ENCODE data around the gene PCNX1. TPM values are rescaled to one million over a fixed set of nuclear protein-coding genes. Genes with fewer than 3 reads are reported as not detected.

Gene PCNX1
- total and polyA plus RNA-seq, 9 of the 15 experiments (the other 6 are each of a cell fraction or from before 2014, with no cell fraction given), result 0.30 to 4.5 (median 2.3) TPM

DNA sequence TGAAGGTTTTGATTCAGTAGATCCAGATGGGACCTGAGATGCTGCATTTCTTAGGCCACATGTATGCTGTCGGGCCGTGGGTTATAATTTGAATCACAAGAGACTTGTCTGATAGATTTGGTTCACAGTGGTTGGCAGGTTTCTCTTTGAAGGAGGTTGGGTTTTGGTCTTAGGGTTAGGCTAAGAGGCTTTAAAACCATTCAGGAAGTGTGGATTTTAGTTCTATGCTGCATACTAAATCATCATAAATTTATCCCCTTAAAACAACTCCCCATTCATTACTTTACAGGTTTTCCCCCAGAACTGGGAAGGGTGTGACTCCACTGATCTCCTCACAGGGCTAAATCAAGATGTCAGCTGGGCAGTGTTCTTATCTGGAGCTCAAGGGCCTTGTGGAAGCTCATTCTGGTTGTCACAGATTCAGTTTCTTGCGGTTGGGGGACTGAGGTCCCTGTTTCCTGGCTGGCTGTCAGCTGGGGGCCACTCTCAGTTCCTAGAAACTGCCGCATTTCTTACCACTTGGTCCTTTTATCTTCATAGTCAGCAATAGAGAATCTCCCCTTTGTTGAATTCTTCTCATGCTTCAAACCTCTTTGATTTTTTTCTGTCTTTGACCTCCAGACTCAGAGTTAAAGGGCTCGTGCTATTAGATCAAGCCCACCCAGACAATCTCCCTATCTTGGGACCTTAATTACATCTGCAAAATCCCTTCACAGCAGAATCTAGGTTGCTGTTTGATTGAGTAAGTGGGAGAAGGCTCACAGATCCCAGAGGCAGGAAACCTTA, 20.6 kb upstream of the PCNX1 start (continued):
- TF ChIP-seq C11orf30 (IDR thresholded peaks at IDR 0.05; ENCODE audit: low read depth), result no peak
- TF ChIP-seq SAFB (IDR thresholded peaks at IDR 0.05; ENCODE audit: borderline replicate concordance, low read depth, low read length), result no peak
- no peak for TF ChIP-seq ZBTB1 (CRISPR knock-in tag; IDR thresholded peaks at IDR 0.05; ENCODE audit: borderline replicate concordance, low read depth)
- TF ChIP-seq, protein P1, sequence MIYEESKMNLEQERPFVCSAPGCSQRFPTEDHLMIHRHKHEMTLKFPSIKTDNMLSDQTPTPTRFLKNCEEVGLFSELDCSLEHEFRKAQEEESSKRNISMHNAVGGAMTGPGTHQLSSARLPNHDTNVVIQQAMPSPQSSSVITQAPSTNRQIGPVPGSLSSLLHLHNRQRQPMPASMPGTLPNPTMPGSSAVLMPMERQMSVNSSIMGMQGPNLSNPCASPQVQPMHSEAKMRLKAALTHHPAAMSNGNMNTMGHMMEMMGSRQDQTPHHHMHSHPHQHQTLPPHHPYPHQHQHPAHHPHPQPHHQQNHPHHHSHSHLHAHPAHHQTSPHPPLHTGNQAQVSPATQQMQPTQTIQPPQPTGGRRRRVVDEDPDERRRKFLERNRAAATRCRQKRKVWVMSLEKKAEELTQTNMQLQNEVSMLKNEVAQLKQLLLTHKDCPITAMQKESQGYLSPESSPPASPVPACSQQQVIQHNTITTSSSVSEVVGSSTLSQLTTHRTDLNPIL (CRISPR knock-in tag; IDR thresholded peaks at IDR 0.05), result no peak
- TF ChIP-seq TBL1XR1 (IDR thresholded peaks at IDR 0.05; ENCODE audit: low read length in 2 of 2), result no peak; a peak in 1 of 4 replicates
- TF ChIP-seq CHD2 (IDR thresholded peaks at IDR 0.05; ENCODE audit: low read depth, low read length), result no peak
- TF ChIP-seq SMAD4 (CRISPR knock-in tag; conservative IDR thresholded peaks at IDR 0.05), result peak; percentile 90
- TF ChIP-seq ZNF444 (CRISPR knock-in tag; IDR thresholded peaks at IDR 0.05), result 0 out of 2 replicates have a peak, but pooled peaks have one; percentile 58
- TF ChIP-seq, protein P2, sequence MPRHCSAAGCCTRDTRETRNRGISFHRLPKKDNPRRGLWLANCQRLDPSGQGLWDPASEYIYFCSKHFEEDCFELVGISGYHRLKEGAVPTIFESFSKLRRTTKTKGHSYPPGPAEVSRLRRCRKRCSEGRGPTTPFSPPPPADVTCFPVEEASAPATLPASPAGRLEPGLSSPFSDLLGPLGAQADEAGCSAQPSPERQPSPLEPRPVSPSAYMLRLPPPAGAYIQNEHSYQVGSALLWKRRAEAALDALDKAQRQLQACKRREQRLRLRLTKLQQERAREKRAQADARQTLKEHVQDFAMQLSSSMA (CRISPR knock-in tag; IDR thresholded peaks at IDR 0.05), result no peak
- TF ChIP-seq, protein P3, sequence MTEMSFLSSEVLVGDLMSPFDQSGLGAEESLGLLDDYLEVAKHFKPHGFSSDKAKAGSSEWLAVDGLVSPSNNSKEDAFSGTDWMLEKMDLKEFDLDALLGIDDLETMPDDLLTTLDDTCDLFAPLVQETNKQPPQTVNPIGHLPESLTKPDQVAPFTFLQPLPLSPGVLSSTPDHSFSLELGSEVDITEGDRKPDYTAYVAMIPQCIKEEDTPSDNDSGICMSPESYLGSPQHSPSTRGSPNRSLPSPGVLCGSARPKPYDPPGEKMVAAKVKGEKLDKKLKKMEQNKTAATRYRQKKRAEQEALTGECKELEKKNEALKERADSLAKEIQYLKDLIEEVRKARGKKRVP (CRISPR knock-in tag; IDR thresholded peaks at IDR 0.05), result no peak
- no peak for TF ChIP-seq THRAP3 (IDR thresholded peaks at IDR 0.05; ENCODE audit: borderline replicate concordance)
- TF ChIP-seq ZNF583 (CRISPR knock-in tag; IDR thresholded peaks at IDR 0.05), result no peak
- peak; percentile 66; the same call in 1 of the 2 replicates for TF ChIP-seq DMBX1 (CRISPR knock-in tag; IDR thresholded peaks at IDR 0.05; ENCODE audit: borderline replicate concordance)
- peak; percentile 71; the same call in 1 of the 2 replicates for TF ChIP-seq FOXM1 (IDR thresholded peaks at IDR 0.05; ENCODE audit: low read depth)
- no peak for TF ChIP-seq FOXM1 (CRISPR knock-in tag; IDR thresholded peaks at IDR 0.05; ENCODE audit: low read depth)
- TF ChIP-seq, protein P4, sequence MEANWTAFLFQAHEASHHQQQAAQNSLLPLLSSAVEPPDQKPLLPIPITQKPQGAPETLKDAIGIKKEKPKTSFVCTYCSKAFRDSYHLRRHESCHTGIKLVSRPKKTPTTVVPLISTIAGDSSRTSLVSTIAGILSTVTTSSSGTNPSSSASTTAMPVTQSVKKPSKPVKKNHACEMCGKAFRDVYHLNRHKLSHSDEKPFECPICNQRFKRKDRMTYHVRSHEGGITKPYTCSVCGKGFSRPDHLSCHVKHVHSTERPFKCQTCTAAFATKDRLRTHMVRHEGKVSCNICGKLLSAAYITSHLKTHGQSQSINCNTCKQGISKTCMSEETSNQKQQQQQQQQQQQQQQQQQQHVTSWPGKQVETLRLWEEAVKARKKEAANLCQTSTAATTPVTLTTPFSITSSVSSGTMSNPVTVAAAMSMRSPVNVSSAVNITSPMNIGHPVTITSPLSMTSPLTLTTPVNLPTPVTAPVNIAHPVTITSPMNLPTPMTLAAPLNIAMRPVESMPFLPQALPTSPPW (CRISPR knock-in tag; IDR thresholded peaks at IDR 0.05), result peak; percentile 70
- TF ChIP-seq KDM1A (IDR thresholded peaks at IDR 0.05), result peak; percentile 82 to 89
- TF ChIP-seq, protein P5, sequence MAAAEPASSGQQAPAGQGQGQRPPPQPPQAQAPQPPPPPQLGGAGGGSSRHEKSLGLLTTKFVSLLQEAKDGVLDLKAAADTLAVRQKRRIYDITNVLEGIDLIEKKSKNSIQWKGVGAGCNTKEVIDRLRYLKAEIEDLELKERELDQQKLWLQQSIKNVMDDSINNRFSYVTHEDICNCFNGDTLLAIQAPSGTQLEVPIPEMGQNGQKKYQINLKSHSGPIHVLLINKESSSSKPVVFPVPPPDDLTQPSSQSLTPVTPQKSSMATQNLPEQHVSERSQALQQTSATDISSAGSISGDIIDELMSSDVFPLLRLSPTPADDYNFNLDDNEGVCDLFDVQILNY (CRISPR knock-in tag; IDR thresholded peaks at IDR 0.05), result no peak
- no peak for TF ChIP-seq HOXB6 (CRISPR knock-in tag; IDR thresholded peaks at IDR 0.05; ENCODE audit: borderline replicate concordance)
- peak; percentile 61 for TF ChIP-seq EP300 (IDR thresholded peaks at IDR 0.05; ENCODE audit: low read length)
- TF ChIP-seq ZNF695 (CRISPR knock-in tag; IDR thresholded peaks at IDR 0.05), result no peak
- peak; percentile 75 for TF ChIP-seq CCNT2 (IDR thresholded peaks at IDR 0.05; ENCODE audit: borderline replicate concordance, extremely low read depth, insufficient read length, low read depth, low read length)
- 0 out of 2 replicates have a peak, but pooled peaks have one; percentile 74 for TF ChIP-seq ZNF197 (CRISPR knock-in tag; IDR thresholded peaks at IDR 0.05; ENCODE audit: low read depth)
